ENCODE data around the gene IL12B. TPM values are rescaled to one million over a fixed set of nuclear protein-coding genes. Genes with fewer than 3 reads are reported as not detected.

IL12B gene
- not detected in 2 replicates for total RNA-seq

GRCh38 chr5:159330131-159330800 lies at the start of gene IL12B:
Gene IL12B, minus strand, starts transcription at chr5:159330487. Its CDS starts 3,705 bp downstream, at chr5:159326782.

Other genes with a start within 250 kb of the IL12B start
- under 0.01 and 4.1 TPM in 2 replicates for gene EBF1, start 230.6 kb downstream of the IL12B start, total RNA-seq
- 37.0 and 40.2 TPM in 2 replicates for gene RNF145, start 120.9 kb downstream of the IL12B start, total RNA-seq
- 14.8 and 16.3 TPM in 2 replicates for gene UBLCP1, start 67.2 kb downstream of the IL12B start, total RNA-seq

All from mesangial cell (primary cell).